Ishikawa (cell line): ENCODE results near the gene NBAS.

Source experiments
- CREB1 ChIP-seq: IDR thresholded peaks from 2 replicates; pipeline ENCODE4 v1.6.1; 2012; ENCODE audit warnings: low read depth
- EGR1 ChIP-seq: IDR thresholded peaks from 2 replicates; pipeline ENCODE4 v1.6.1; 2012
- FOXM1 ChIP-seq: IDR thresholded peaks from 2 replicates; pipeline ENCODE4 v1.6.1; 2012; ENCODE audit warnings: low read depth, borderline replicate concordance
- RAD21 ChIP-seq: IDR thresholded peaks from 2 replicates; pipeline ENCODE4 v1.6.1; 2012; ENCODE audit warnings: low read depth
- TAF1 ChIP-seq: IDR thresholded peaks from 2 replicates; pipeline ENCODE4 v1.6.1; 2012; ENCODE audit warnings: low read depth, mild to moderate bottlenecking
- YY1 ChIP-seq: IDR thresholded peaks from 2 replicates; pipeline ENCODE4 v1.6.1; 2012; ENCODE audit warnings: low read depth
- ZBTB7A ChIP-seq: IDR thresholded peaks from 2 replicates; pipeline ENCODE4 v1.6.1; 2012; ENCODE audit warnings: low read depth
- TF ChIP-seq, protein P1 (sequence below): IDR thresholded peaks from 2 replicates; pipeline ENCODE4 v1.6.1; 2012
- TF ChIP-seq, protein P2 (sequence below): IDR thresholded peaks from 2 replicates; pipeline ENCODE4 v1.6.1; 2012
- TF ChIP-seq, protein P3 (sequence below): IDR thresholded peaks from 2 replicates; pipeline ENCODE4 v1.6.1; 2012; ENCODE audit warnings: low read depth, mild to moderate bottlenecking

DNA sequence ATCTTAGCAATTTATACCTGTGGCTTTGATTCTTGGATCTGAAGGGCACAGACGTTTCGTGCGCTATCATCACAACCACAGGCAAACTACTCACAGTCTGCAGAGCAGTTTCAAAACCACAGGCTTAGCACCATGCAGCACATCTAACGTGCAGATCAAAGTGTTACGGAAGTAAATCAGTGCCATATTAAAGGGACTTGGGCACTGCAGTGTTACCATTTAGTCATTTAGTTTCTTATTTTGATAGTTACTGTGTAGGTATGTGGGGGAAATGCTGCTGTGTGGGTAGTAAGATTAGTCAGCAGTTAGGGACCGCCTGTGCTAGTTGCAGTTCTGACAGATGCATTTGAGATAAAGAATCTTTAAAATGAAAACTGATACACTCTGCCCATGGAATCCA, 384.0 kb downstream of the NBAS start:
- TF ChIP-seq TAF1, result no peak
- TF ChIP-seq, protein P1, sequence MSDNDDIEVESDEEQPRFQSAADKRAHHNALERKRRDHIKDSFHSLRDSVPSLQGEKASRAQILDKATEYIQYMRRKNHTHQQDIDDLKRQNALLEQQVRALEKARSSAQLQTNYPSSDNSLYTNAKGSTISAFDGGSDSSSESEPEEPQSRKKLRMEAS, result no peak
- TF ChIP-seq ZBTB7A, result no peak
- no peak for TF ChIP-seq FOXM1
- no peak for TF ChIP-seq EGR1
- TF ChIP-seq, protein P2, sequence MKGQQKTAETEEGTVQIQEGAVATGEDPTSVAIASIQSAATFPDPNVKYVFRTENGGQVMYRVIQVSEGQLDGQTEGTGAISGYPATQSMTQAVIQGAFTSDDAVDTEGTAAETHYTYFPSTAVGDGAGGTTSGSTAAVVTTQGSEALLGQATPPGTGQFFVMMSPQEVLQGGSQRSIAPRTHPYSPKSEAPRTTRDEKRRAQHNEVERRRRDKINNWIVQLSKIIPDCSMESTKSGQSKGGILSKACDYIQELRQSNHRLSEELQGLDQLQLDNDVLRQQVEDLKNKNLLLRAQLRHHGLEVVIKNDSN, result no peak
- TF ChIP-seq, protein P3, sequence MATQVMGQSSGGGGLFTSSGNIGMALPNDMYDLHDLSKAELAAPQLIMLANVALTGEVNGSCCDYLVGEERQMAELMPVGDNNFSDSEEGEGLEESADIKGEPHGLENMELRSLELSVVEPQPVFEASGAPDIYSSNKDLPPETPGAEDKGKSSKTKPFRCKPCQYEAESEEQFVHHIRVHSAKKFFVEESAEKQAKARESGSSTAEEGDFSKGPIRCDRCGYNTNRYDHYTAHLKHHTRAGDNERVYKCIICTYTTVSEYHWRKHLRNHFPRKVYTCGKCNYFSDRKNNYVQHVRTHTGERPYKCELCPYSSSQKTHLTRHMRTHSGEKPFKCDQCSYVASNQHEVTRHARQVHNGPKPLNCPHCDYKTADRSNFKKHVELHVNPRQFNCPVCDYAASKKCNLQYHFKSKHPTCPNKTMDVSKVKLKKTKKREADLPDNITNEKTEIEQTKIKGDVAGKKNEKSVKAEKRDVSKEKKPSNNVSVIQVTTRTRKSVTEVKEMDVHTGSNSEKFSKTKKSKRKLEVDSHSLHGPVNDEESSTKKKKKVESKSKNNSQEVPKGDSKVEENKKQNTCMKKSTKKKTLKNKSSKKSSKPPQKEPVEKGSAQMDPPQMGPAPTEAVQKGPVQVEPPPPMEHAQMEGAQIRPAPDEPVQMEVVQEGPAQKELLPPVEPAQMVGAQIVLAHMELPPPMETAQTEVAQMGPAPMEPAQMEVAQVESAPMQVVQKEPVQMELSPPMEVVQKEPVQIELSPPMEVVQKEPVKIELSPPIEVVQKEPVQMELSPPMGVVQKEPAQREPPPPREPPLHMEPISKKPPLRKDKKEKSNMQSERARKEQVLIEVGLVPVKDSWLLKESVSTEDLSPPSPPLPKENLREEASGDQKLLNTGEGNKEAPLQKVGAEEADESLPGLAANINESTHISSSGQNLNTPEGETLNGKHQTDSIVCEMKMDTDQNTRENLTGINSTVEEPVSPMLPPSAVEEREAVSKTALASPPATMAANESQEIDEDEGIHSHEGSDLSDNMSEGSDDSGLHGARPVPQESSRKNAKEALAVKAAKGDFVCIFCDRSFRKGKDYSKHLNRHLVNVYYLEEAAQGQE, result no peak
- TF ChIP-seq RAD21, result no peak
- no peak for TF ChIP-seq YY1
- TF ChIP-seq CREB1, result no peak
